ENCODE data around the gene INPP5A.

- TF ChIP-seq POLR2A (IDR thresholded peaks at IDR 0.05) (no peak), CTCF (IDR thresholded peaks at IDR 0.05) (no peak), POLR2AphosphoS5 (IDR thresholded peaks at IDR 0.05) (no peak), EP300 (IDR thresholded peaks at IDR 0.05; ENCODE audit: low read depth) (no peak)
Measured at GRCh38 chr10:132624061-132624846, 86.7 kb downstream of the INPP5A start.

Data from transverse colon (tissue), 4 donors.